Fibroblast of lung (primary cell): ENCODE results near the gene FCER1G. TPM values are rescaled to one million over a fixed set of nuclear protein-coding genes. Genes with fewer than 3 reads are reported as not detected.

Experiments
- DNase-seq, 2 donors: peaks; one replicate each; pipeline versions ENCODE4 v3.0.0 to v3.0.0-alpha.2; 2010; ENCODE audit warnings: low read depth in 2 of 2
- H2AFZ ChIP-seq: 2 replicates; pipeline ENCODE4 v1.5.1; 2012; ENCODE audit warnings: low read length, control low read depth, inconsistent platforms
- H3K27ac ChIP-seq: 2 replicates; pipeline ENCODE4 v1.5.1; 2011; ENCODE audit warnings: low read length, control low read depth; ENCODE audit not compliant: insufficient read depth
- H3K27me3 ChIP-seq: 2 replicates; pipeline ENCODE4 v1.5.1; 2011; ENCODE audit warnings: mild to moderate bottlenecking, low read length; ENCODE audit not compliant: control insufficient read depth, insufficient read depth
- H3K36me3 ChIP-seq: 2 replicates; pipeline ENCODE4 v1.5.1; 2011; ENCODE audit warnings: low read length; ENCODE audit not compliant: control insufficient read depth, insufficient read depth
- H3K4me1 ChIP-seq: 2 replicates; pipeline ENCODE4 v1.5.1; 2011; ENCODE audit warnings: low read length; ENCODE audit not compliant: control insufficient read depth, insufficient read depth; ENCODE audit errors: extremely low read depth
- H3K4me2 ChIP-seq: 2 replicates; pipeline ENCODE4 v1.5.1; 2011; ENCODE audit warnings: low read length, control low read depth; ENCODE audit not compliant: insufficient read depth; ENCODE audit errors: extremely low read depth
- H3K4me3 ChIP-seq, 4 experiments: fragments of 200-600 bp in 1 of 4; sonication (generic) in 1 of 4; replicated peaks in 1 of 4; 2 replicates each; pipeline ENCODE4 v1.5.1; 2011 to 2016; ENCODE audit warnings: low read length in 4 of 4, low read depth in 3 of 4, mild to moderate bottlenecking in 3 of 4, control low read depth in 2 of 4, inconsistent platforms in 1 of 4, mixed read lengths in 1 of 4; ENCODE audit not compliant: insufficient read depth in 1 of 4; ENCODE audit errors: control extremely low read depth in 1 of 4
- H3K79me2 ChIP-seq: 2 replicates; pipeline ENCODE4 v1.5.1; 2012; ENCODE audit warnings: mild to moderate bottlenecking, low read length, inconsistent platforms; ENCODE audit not compliant: control insufficient read depth, insufficient read depth
- H3K9ac ChIP-seq: 2 replicates; pipeline ENCODE4 v1.5.1; 2011; ENCODE audit warnings: mild to moderate bottlenecking, low read length, control low read depth; ENCODE audit not compliant: insufficient read depth
- H3K9me3 ChIP-seq: 2 replicates; pipeline ENCODE4 v1.5.1; 2012; ENCODE audit warnings: low read depth, low read length; ENCODE audit not compliant: control insufficient read depth, insufficient read depth
- H4K20me1 ChIP-seq: 2 replicates; pipeline ENCODE4 v1.5.1; 2011; ENCODE audit warnings: low read length; ENCODE audit not compliant: control insufficient read depth, insufficient read depth; ENCODE audit errors: extremely low read depth
- EZH2 ChIP-seq: IDR thresholded peaks from 2 replicates; pipeline ENCODE4 v1.5.1; 2012; ENCODE audit warnings: low read length, control low read depth, mild to moderate bottlenecking; ENCODE audit errors: missing control alignments
- polyA plus RNA-seq, 2 donors: library from polyadenylated mRNA; depleted of rRNA in 1 of 2; stranded (reverse) in 1 of 2; unstranded in 1 of 2; fragments of >200 nt; gene quantifications; 2 replicates each; pipeline ENCODE4 v1.2.1, GENCODE V29; 2011 to 2012; ENCODE audit warnings: missing spikeins in 1 of 2
- total RNA-seq: library from RNA; depleted of rRNA; stranded (reverse); fragments of >200 nt; gene quantifications from 2 replicates; pipeline ENCODE4 v1.2.1, GENCODE V29; 2014
- TF ChIP-seq, protein P1 (sequence below), 2 donors: IDR thresholded peaks in 1 of 2; conservative IDR thresholded peaks in 1 of 2; 1 replicate in 1 of 2; 2 replicates in 1 of 2; pipeline ENCODE4 v1.5.1; 2011 to 2012; ENCODE audit warnings: low read length in 2 of 2, control low read depth in 1 of 2, inconsistent platforms in 1 of 2, low read depth in 1 of 2, mild to moderate bottlenecking in 1 of 2

Gene FCER1G
- total and polyA plus RNA-seq, 2 donors (not counting 1 experiment from before 2014, with no cell fraction given) = 0.85 TPM; not detected in 1

DNA sequence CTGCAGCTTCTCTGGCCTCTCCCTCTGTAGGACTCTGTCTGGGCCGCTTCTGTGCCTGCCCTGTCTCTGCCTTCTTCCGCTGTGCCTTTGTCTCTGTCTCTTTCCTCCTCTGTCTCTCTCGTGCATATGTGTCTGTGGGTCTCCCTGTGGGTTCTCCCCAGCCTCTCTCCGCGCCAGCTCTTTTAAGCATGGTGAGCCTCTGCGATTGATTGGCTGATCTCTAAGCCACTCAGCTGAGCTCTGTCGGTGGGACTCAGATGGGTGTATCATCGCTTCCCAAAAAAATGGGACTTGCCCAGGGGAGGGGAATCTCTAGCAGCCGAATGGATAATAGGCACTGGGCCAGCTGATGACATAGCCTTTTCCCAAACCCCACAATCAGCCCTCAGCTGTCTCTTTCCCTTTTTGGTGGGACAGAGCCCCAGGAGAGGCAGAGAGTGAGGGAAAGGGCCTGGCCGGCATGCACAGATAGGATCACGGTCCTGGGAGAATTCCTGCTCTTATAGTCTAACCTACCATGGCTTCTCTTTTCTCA lies 16.1 kb upstream of the FCER1G start, which contains the start of gene ADAMTS4:
TSS of gene ADAMTS4 (minus strand) at position 158 of the 535 bp plus-strand sequence. CDS start 427 bp downstream, outside the sequence.
- H2AFZ ChIP-seq = peak within 1 kb of the TSS; percentile 2
- H3K4me3 ChIP-seq = peak within 1 kb of the TSS; percentile 34 to 55 (median 44)
- peaks cover 51% of the 10 kb centered on the region for H3K4me1 ChIP-seq
- TF ChIP-seq, protein P1, sequence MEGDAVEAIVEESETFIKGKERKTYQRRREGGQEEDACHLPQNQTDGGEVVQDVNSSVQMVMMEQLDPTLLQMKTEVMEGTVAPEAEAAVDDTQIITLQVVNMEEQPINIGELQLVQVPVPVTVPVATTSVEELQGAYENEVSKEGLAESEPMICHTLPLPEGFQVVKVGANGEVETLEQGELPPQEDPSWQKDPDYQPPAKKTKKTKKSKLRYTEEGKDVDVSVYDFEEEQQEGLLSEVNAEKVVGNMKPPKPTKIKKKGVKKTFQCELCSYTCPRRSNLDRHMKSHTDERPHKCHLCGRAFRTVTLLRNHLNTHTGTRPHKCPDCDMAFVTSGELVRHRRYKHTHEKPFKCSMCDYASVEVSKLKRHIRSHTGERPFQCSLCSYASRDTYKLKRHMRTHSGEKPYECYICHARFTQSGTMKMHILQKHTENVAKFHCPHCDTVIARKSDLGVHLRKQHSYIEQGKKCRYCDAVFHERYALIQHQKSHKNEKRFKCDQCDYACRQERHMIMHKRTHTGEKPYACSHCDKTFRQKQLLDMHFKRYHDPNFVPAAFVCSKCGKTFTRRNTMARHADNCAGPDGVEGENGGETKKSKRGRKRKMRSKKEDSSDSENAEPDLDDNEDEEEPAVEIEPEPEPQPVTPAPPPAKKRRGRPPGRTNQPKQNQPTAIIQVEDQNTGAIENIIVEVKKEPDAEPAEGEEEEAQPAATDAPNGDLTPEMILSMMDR (conservative IDR thresholded peaks at IDR 0.05 in 1 of 2, IDR thresholded peaks at IDR 0.05 in 1 of 2; ENCODE audit: low read depth in 1 of 2, low read length in 2 of 2) = no peak
- no peak for TF ChIP-seq EZH2
- H3K27me3 ChIP-seq = no peaks in the 10 kb centered on the region
- no peaks in the 10 kb centered on the region for H3K9me3 ChIP-seq
- H3K27ac ChIP-seq = peak within 1 kb of the TSS; percentile 95
- H4K20me1 ChIP-seq = no peaks in the 10 kb centered on the region
- peak within 1 kb of the TSS; percentile 97 for H3K4me2 ChIP-seq
- peak; percentile 42 to 84 for DNase-seq
- H3K9ac ChIP-seq = peak within 1 kb of the TSS; percentile 70
- peaks cover 28% of the 10 kb centered on the region for H3K79me2 ChIP-seq
- H3K36me3 ChIP-seq = peaks cover 2% of the 10 kb centered on the region

DNA sequence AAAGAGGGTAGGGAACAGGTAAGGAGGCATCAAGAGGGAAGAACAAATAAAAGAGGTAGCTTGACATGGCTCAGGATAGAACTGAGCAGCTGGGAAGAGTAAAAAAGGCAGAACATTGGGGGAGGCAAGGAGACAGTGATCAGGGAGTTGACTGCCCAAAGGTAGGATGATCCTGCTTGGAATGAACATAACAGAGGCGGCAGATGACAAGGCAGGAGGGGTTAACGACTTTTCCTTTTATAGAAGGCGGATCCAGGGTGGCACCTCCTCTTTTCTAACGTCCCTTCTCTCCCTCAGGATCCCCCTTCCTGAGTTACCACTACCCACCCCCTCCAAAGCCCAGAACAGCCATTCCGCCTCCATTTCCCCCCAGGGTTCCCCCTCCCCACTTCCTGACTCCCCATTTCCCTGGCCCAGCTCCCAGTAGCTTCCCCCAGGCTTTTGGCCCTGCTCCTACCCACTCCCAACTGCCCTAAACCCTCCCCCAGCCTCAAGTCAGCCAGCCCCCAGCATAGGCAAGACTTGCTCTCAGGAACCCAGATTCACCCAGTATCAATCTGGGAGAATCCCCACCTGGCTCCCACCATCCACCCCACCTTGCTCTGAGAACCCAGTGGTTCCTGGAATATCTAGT lies 15.5 kb upstream of the FCER1G start:
- Histone ChIP-seq H3K9me3 (no peaks in the 10 kb centered on the region), H3K27me3 (no peaks in the 10 kb centered on the region), H3K27ac (peak overlapping the region; percentile 95), H2AFZ (peak overlapping the region; percentile 2), H3K9ac (peak overlapping the region; percentile 38), H4K20me1 (no peaks in the 10 kb centered on the region), H3K4me1 (peaks cover 51% of the 10 kb centered on the region), H3K79me2 (peaks cover 34% of the 10 kb centered on the region), H3K4me3 (peak overlapping the region in 1 of 4 experiments; percentile 20), H3K4me2 (peak overlapping the region; percentile 61), H3K36me3 (peaks cover 2% of the 10 kb centered on the region)
- TF ChIP-seq, protein P1 (conservative IDR thresholded peaks at IDR 0.05 in 1 of 2, IDR thresholded peaks at IDR 0.05 in 1 of 2; ENCODE audit: low read depth in 1 of 2, low read length in 2 of 2) = no peak
- no peak for TF ChIP-seq EZH2
- no peak for DNase-seq

DNA sequence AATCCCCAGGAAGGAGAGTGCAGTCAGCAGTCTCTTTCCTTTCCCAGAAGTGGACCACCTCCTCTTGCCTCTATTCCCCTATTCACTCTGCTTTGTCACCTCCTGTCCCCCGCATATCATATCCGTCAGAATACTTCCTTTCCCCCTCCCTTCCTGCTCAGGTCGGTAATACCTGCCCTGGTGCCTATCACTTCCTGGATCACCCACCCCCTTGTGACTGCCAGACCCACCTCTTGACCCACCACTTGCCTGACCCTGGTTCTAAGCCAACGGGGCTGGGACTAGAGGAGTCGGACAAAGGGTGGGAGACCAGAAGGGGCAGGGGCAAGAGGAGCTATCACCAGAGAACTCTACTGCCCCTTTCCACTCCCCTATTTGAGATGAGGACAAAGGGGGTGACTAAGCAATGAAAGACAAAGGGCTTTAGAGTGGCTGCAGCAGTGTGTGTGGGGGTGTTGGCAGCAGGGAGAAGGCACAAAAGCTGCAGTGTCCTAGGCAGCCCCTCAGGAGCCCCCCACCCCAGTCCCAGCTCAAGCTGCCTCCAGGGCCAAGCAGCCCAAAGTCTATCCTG lies 14.6 kb upstream of the FCER1G start:
- Histone ChIP-seq H3K4me1 (peaks cover 51% of the 10 kb centered on the region), H3K27me3 (no peaks in the 10 kb centered on the region), H3K36me3 (peaks cover 2% of the 10 kb centered on the region), H2AFZ (no peak overlapping the region), H3K27ac (peak overlapping the region; percentile 95), H3K9me3 (no peaks in the 10 kb centered on the region), H3K4me3 (no peak overlapping the region), H3K79me2 (peaks cover 36% of the 10 kb centered on the region), H3K4me2 (no peak overlapping the region), H3K9ac (peak overlapping the region; percentile 28), H4K20me1 (no peaks in the 10 kb centered on the region)
- no peak for TF ChIP-seq EZH2
- TF ChIP-seq, protein P1 (conservative IDR thresholded peaks at IDR 0.05 in 1 of 2, IDR thresholded peaks at IDR 0.05 in 1 of 2; ENCODE audit: low read depth in 1 of 2, low read length in 2 of 2) = no peak
- DNase-seq = no peak
